Measurements from ENCODE around the gene PRLH. TPM values are rescaled to one million over a fixed set of nuclear protein-coding genes. Genes with fewer than 3 reads are reported as not detected.

Gene PRLH
- polyA plus RNA-seq, 2 of the 4 experiments (the other 2 are of a cell fraction) = not detected

GRCh38 chr2:237570776-237571335, 4.5 kb downstream of the PRLH start:
- H3K4me1 ChIP-seq = peaks cover 10% of the 10 kb centered on the region; the same call in 2 of the 3 replicates

GRCh38 chr2:237571551-237571950, 5.2 kb downstream of the PRLH start:
- Histone ChIP-seq H3K4me2 (no peak overlapping the region), H3K27ac (peak overlapping the region; percentile 28 to 71), H3K4me3 (no peak overlapping the region), H3K9me3 (no peaks in the 10 kb centered on the region), H3K4me1 (peaks cover 10% of the 10 kb centered on the region; the same call in 2 of the 3 replicates)
- no peak for FAIRE-seq
- WGBS (ENCODE audit: missing lambda C conversion rate) = 94% methylated on average over 7 of the region's 7 CpGs
- no peak for DNase-seq (ENCODE audit: low read depth in 1 of 2, low spot score in 1 of 2)
- POLR2A ChIA-PET = interaction anchor here (0.6 to 1.6 kb wide), 5 partner anchors 59 to 486 kb away, joined by 4 to 9 read pairs (median 6); partner anchors contain the start of gene COPS8
- TF ChIP-seq CEBPB (IDR thresholded peaks at IDR 0.05) (no peak), EHF (CRISPR knock-in tag; IDR thresholded peaks at IDR 0.05) (no peak), PHF8 (IDR thresholded peaks at IDR 0.05; ENCODE audit: borderline replicate concordance, low read depth) (no peak), MAFK (IDR thresholded peaks at IDR 0.05; ENCODE audit: partially characterized antibody) (no peak), HEYL (CRISPR knock-in tag; IDR thresholded peaks at IDR 0.05) (no peak), ZC3H11A (IDR thresholded peaks at IDR 0.05) (no peak), HDAC2 (IDR thresholded peaks at IDR 0.05) (no peak), MAX (IDR thresholded peaks at IDR 0.05) (no peak), ESRRA (IDR thresholded peaks at IDR 0.05; ENCODE audit: borderline replicate concordance, low read length) (no peak), E2F6 (IDR thresholded peaks at IDR 0.05; ENCODE audit: borderline replicate concordance, low read depth) (no peak), CBX2 (IDR thresholded peaks at IDR 0.05; ENCODE audit: borderline replicate concordance, low read depth) (no peak), MAZ (IDR thresholded peaks at IDR 0.05; ENCODE audit: borderline replicate concordance, low read depth, low read length) (no peak), NR3C1 (IDR thresholded peaks at IDR 0.05) (no peak), REST (IDR thresholded peaks at IDR 0.05) (no peak), HOXB13 (CRISPR knock-in tag; IDR thresholded peaks at IDR 0.05; ENCODE audit: low read depth) (no peak), NFE2L2 (conservative IDR thresholded peaks at IDR 0.05; ENCODE audit: low read length) (no peak)
- CTCF ChIA-PET = interaction anchor here (0.6 to 5.5 kb wide), 97 partner anchors 9 to 511 kb away, joined by 3 to 146 read pairs (median 5); partner anchors contain the start of genes COL6A3, COPS8, MLPH and RAB17
- ATAC-seq = no peak; a peak in 1 of 6 replicates

More at GRCh38 chr2:237570776-237571335, 4.5 kb downstream of the PRLH start:
- 78% methylated on average over 9 of the region's 9 CpGs for WGBS (ENCODE audit: missing lambda C conversion rate)
- TF ChIP-seq SREBF2 (IDR thresholded peaks at IDR 0.05) (no peak), RFX5 (IDR thresholded peaks at IDR 0.05) (no peak)
- Histone ChIP-seq H3K27ac (peak overlapping the region in 1 of 2 experiments; percentile 35; a peak in 2 of 6 replicates), H3K4me2 (no peak overlapping the region), H3K4me3 (no peak overlapping the region), H3K9me3 (no peaks in the 10 kb centered on the region)
- FAIRE-seq (no peak), DNase-seq (ENCODE audit: low read depth in 1 of 2, low spot score in 1 of 2) (no peak), ATAC-seq (no peak)
- ChIA-PET CTCF (interaction anchor here (0.9 to 5.5 kb wide), 42 partner anchors 9 to 485 kb away, joined by 3 to 146 read pairs (median 10); partner anchors contain the start of genes COPS8 and MLPH), POLR2A (interaction anchor here (0.7 to 0.8 kb wide), 2 partner anchors 69 to 89 kb away, joined by 4 to 6 read pairs; no protein-coding TSS in a partner anchor)

Data from A549 (cell line).